Astrocyte (in vitro differentiated cells and primary cell): ENCODE data around the gene THOC3. TPM values are rescaled to one million over a fixed set of nuclear protein-coding genes. Genes with fewer than 3 reads are reported as not detected.
"Not testable (repeated sequence)": the region's sequence is repeated elsewhere in the genome, so short reads cannot be mapped to it uniquely, and the experiment has no call there.

ENCODE experiments used
- DNase-seq: peaks from one replicate; pipeline ENCODE4 v3.0.0-alpha.2; 2010; ENCODE audit warnings: low read depth
- FAIRE-seq: peaks from 2 replicates; lab custom pipeline; 2011; peaks lifted over from hg19 to GRCh38; lab: Jason Lieb, UNC
- H2AFZ ChIP-seq: 2 replicates; pipeline ENCODE4 v1.6.0; 2012; ENCODE audit warnings: low read depth, low read length, inconsistent platforms
- H3K27ac ChIP-seq: 2 replicates; pipeline ENCODE4 v1.5.1; 2011; ENCODE audit warnings: low read depth, low read length, inconsistent platforms
- H3K27me3 ChIP-seq: 2 replicates; pipeline ENCODE4 v1.6.0; 2011; ENCODE audit warnings: low read length, inconsistent platforms; ENCODE audit not compliant: insufficient read depth
- H3K36me3 ChIP-seq: 2 replicates; pipeline ENCODE4 v1.5.1; 2011; ENCODE audit warnings: low read length, inconsistent platforms; ENCODE audit not compliant: insufficient read depth
- H3K4me1 ChIP-seq: 2 replicates; pipeline ENCODE4 v1.5.1; 2011; ENCODE audit warnings: low read length, inconsistent platforms; ENCODE audit not compliant: insufficient read depth
- H3K4me2 ChIP-seq: 2 replicates; pipeline ENCODE4 v1.6.0; 2012; ENCODE audit warnings: low read length, inconsistent platforms
- H3K4me3 ChIP-seq: 2 replicates; pipeline ENCODE4 v1.5.1; 2011; ENCODE audit warnings: low read depth, mild to moderate bottlenecking, low read length, inconsistent platforms; ENCODE audit not compliant: insufficient read depth
- H3K79me2 ChIP-seq: 2 replicates; pipeline ENCODE4 v1.6.0; 2012; ENCODE audit warnings: mild to moderate bottlenecking, low read length, inconsistent platforms; ENCODE audit not compliant: insufficient read depth
- H3K9ac ChIP-seq: 2 replicates; pipeline ENCODE4 v1.6.0; 2012; ENCODE audit warnings: mild to moderate bottlenecking, low read length, inconsistent platforms
- H3K9me3 ChIP-seq: 2 replicates; pipeline ENCODE4 v1.5.1; 2012; ENCODE audit warnings: low read depth, mild to moderate bottlenecking, low read length, inconsistent platforms; ENCODE audit not compliant: insufficient read depth
- H4K20me1 ChIP-seq: 2 replicates; pipeline ENCODE4 v1.6.0; 2012; ENCODE audit warnings: low read length, inconsistent platforms; ENCODE audit not compliant: insufficient read depth
- H3K27ac Mint-ChIP-seq: one replicate; pipeline ENCODE4 v1.8.0; 2021; ENCODE audit warnings: mild to moderate bottlenecking, mixed read lengths; ENCODE audit not compliant: unreplicated experiment
- H3K27me3 Mint-ChIP-seq: one replicate; pipeline ENCODE4 v1.8.0; 2021; ENCODE audit warnings: low read depth, mixed read lengths; ENCODE audit not compliant: unreplicated experiment
- H3K36me3 Mint-ChIP-seq: one replicate; pipeline ENCODE4 v1.8.0; 2021; ENCODE audit warnings: low read depth, mixed read lengths; ENCODE audit not compliant: unreplicated experiment
- H3K4me1 Mint-ChIP-seq: one replicate; pipeline ENCODE4 v1.8.0; 2021; ENCODE audit warnings: low read depth, mixed read lengths; ENCODE audit not compliant: unreplicated experiment
- H3K4me3 Mint-ChIP-seq: one replicate; pipeline ENCODE4 v1.8.0; 2021; ENCODE audit warnings: mild to moderate bottlenecking, moderate library complexity, mixed read lengths; ENCODE audit not compliant: unreplicated experiment
- H3K9me3 Mint-ChIP-seq: one replicate; pipeline ENCODE4 v1.8.0; 2021; ENCODE audit warnings: mild to moderate bottlenecking, mixed read lengths; ENCODE audit not compliant: unreplicated experiment
- CTCF ChIP-seq: IDR thresholded peaks from 2 replicates; pipeline ENCODE4 v1.5.1; 2011; ENCODE audit warnings: low read depth, mild to moderate bottlenecking, inconsistent platforms, low read length, moderate library complexity; ENCODE audit not compliant: insufficient read depth
- EZH2 ChIP-seq: IDR thresholded peaks from 2 replicates; pipeline ENCODE4 v1.6.1; 2012; ENCODE audit warnings: mild to moderate bottlenecking, low read length, inconsistent platforms; ENCODE audit not compliant: insufficient read depth
- total RNA-seq: library from RNA; stranded (reverse); gene quantifications from 2 replicates; pipeline ENCODE4 v1.2.1, GENCODE V29; 2021

THOC3 gene
- total RNA-seq, 1 donor from 2014 or later = 55.0 TPM

- not testable (repeated sequence) for H3K27ac ChIP-seq, H3K4me3 Mint-ChIP-seq, H3K79me2 ChIP-seq, H3K27me3 Mint-ChIP-seq, H3K4me1 Mint-ChIP-seq, H3K27ac Mint-ChIP-seq, H2AFZ ChIP-seq, H3K9ac ChIP-seq, DNase-seq, H3K9me3 Mint-ChIP-seq, H3K36me3 Mint-ChIP-seq, H3K4me1 ChIP-seq, H3K4me2 ChIP-seq, H3K9me3 ChIP-seq, FAIRE-seq, H3K36me3 ChIP-seq, H3K4me3 ChIP-seq, H4K20me1 ChIP-seq, H3K27me3 ChIP-seq
Observed at GRCh38 chr5:175928752-175929151, 39.4 kb downstream of the THOC3 start.

- H2AFZ ChIP-seq, FAIRE-seq, H3K79me2 ChIP-seq, H3K27me3 Mint-ChIP-seq, H3K4me3 Mint-ChIP-seq, H3K9me3 Mint-ChIP-seq, H4K20me1 ChIP-seq, H3K9ac ChIP-seq, H3K36me3 ChIP-seq, H3K27ac Mint-ChIP-seq, H3K4me2 ChIP-seq, H3K36me3 Mint-ChIP-seq, DNase-seq, H3K27me3 ChIP-seq, H3K27ac ChIP-seq, H3K9me3 ChIP-seq, H3K4me3 ChIP-seq: not testable (repeated sequence)
- peaks cover 23% of the 10 kb centered on the region for H3K4me1 ChIP-seq
- H3K4me1 Mint-ChIP-seq = peaks cover 21% of the 10 kb centered on the region
Observed at GRCh38 chr5:175925106-175925505, 43.0 kb downstream of the THOC3 start.

- H3K9me3 ChIP-seq = no peaks in the 10 kb centered on the region
- peak overlapping the region; percentile 4 for H3K4me3 ChIP-seq
- H3K36me3 Mint-ChIP-seq = peaks cover 4% of the 10 kb centered on the region
- H3K4me1 Mint-ChIP-seq = peaks cover 26% of the 10 kb centered on the region
- peak overlapping the region; percentile 77 for H3K27ac ChIP-seq
- TF ChIP-seq EZH2 = no peak
- TF ChIP-seq CTCF = no peak
- H3K27me3 ChIP-seq = no peaks in the 10 kb centered on the region
- peak overlapping the region; percentile 33 for H3K9ac ChIP-seq
- no peaks in the 10 kb centered on the region for H3K27me3 Mint-ChIP-seq
- peak; percentile 88 for FAIRE-seq
- no peak overlapping the region for H3K4me3 Mint-ChIP-seq
- H3K4me1 ChIP-seq = peaks cover 23% of the 10 kb centered on the region
- no peaks in the 10 kb centered on the region for H3K79me2 ChIP-seq
- DNase-seq = peak; percentile 94
- no peaks in the 10 kb centered on the region for H4K20me1 ChIP-seq
- no peaks in the 10 kb centered on the region for H3K9me3 Mint-ChIP-seq
- no peaks in the 10 kb centered on the region for H3K36me3 ChIP-seq
- H2AFZ ChIP-seq = peak overlapping the region; percentile 9
- peak overlapping the region; percentile 73 for H3K4me2 ChIP-seq
- peak overlapping the region; percentile 78 for H3K27ac Mint-ChIP-seq
Observed at GRCh38 chr5:175922192-175922885, 45.8 kb downstream of the THOC3 start.
